Smooth muscle cell (in vitro differentiated cells): ENCODE data around the gene KDM6B. TPM values are rescaled to one million over a fixed set of nuclear protein-coding genes. Genes with fewer than 3 reads are reported as not detected.

Source experiments
- DNase-seq: peaks from one replicate; lab custom pipeline; 2025; ENCODE audit not compliant: unreplicated experiment; lab: John Stamatoyannopoulos, UW
- H2AFZ ChIP-seq: fragments of 200-600 bp; sonication (generic); 2 replicates; pipeline ENCODE4 v1.6.0; 2016; ENCODE audit warnings: antibody characterized with exemption, low read depth, mild to moderate bottlenecking
- H3F3A ChIP-seq: fragments of 200-600 bp; sonication (generic); 2 replicates; pipeline ENCODE4 v1.6.0; 2017; ENCODE audit warnings: antibody characterized with exemption, low read depth
- H3K27ac ChIP-seq: fragments of 200-600 bp; sonication (generic); 2 replicates; pipeline ENCODE4 v1.5.1; 2016; ENCODE audit warnings: low read depth, mild to moderate bottlenecking
- H3K27me3 ChIP-seq: fragments of 200-600 bp; sonication (generic); 2 replicates; pipeline ENCODE4 v1.6.1; 2016; ENCODE audit warnings: low read depth, mild to moderate bottlenecking
- H3K36me3 ChIP-seq: fragments of 200-600 bp; sonication (generic); 2 replicates; pipeline ENCODE4 v1.5.1; 2016; ENCODE audit warnings: low read depth
- H3K4me1 ChIP-seq: fragments of 200-600 bp; sonication (generic); 2 replicates; pipeline ENCODE4 v1.5.1; 2016; ENCODE audit warnings: low read depth
- H3K4me2 ChIP-seq: fragments of 200-600 bp; sonication (generic); 2 replicates; pipeline ENCODE4 v1.6.0; 2016; ENCODE audit warnings: mild to moderate bottlenecking
- H3K4me3 ChIP-seq: fragments of 200-600 bp; sonication (generic); 2 replicates; pipeline ENCODE4 v1.5.1; 2016; ENCODE audit warnings: mild to moderate bottlenecking
- H3K79me2 ChIP-seq: fragments of 200-600 bp; sonication (generic); 2 replicates; pipeline ENCODE4 v1.6.0; 2016; ENCODE audit warnings: low read depth, mild to moderate bottlenecking
- H3K9ac ChIP-seq: fragments of 200-600 bp; sonication (generic); 2 replicates; pipeline ENCODE4 v1.6.0; 2016; ENCODE audit warnings: low read depth
- H3K9me3 ChIP-seq: fragments of 200-600 bp; sonication (generic); replicated peaks from 2 replicates; pipeline ENCODE4 v1.5.1; 2016; ENCODE audit warnings: low read depth
- H4K20me1 ChIP-seq: fragments of 200-600 bp; sonication (generic); 2 replicates; pipeline ENCODE4 v1.6.0; 2016; ENCODE audit warnings: low read depth
- WGBS: methylation state at CpG from one replicate; pipeline ENCODE4 v1.1.7; 2016; ENCODE audit warnings: low lambda C conversion rate; 5-methylcytosine and 5-hydroxymethylcytosine counted together
- polyA plus RNA-seq: library from polyadenylated mRNA; unstranded; fragments of >200 nt; fragmentation: Nextera tagmentation; extraction: Ambion mirVana; gene quantifications from 2 replicates; pipeline ENCODE4 v1.2.1, GENCODE V29; 2016
- total RNA-seq: library from RNA; depleted of rRNA; stranded (reverse); fragments of >200 nt; gene quantifications from 2 replicates; pipeline ENCODE4 v1.2.3, GENCODE V29; 2014
- TF ChIP-seq, protein P1 (sequence below): fragments of 200-600 bp; sonication (generic); IDR thresholded peaks from 2 replicates; pipeline ENCODE4 v1.5.1; 2017; ENCODE audit warnings: borderline replicate concordance, mild to moderate bottlenecking, antibody characterized with exemption; ENCODE audit not compliant: insufficient read depth, poor library complexity, severe bottlenecking

The KDM6B gene
- total and polyA plus RNA-seq, 2 experiments from 2014 or later = 5.8 to 9.1 TPM

DNA sequence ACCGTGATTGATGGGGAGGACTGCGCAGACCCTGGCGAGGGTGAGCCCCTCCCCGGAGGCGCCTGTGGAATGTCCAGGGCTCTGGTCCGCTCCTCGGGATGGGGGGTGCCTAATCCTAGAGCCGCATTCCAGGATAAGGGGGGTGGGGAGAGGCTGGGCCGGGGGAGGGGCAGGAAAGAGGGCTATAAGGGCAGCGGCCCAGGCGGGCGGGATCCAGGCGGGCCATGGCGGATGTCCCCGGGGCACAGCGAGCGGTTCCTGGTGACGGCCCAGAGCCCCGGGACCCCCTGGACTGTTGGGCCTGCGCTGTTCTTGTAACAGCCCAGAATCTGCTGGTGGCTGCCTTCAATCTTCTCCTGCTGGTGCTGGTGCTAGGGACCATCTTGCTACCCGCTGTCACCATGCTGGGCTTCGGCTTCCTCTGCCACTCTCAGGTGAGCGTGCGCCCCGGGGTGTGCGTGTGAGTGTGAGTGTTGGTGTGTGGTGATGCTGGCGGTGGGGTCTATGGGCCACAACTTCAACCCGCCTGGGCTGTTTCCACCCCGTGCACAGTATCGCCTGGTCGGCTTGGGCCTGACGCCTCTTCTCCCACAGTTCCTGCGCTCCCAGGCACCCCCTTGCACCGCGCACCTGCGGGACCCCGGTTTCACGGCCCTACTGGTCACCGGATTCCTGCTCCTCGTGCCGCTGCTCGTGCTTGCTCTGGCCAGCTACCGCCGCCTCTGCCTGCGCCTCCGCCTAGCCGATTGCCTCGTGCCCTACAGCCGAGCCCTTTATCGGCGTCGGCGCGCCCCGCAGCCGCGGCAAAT, 21.0 kb downstream of the KDM6B start, which contains the start of gene TMEM88:
TMEM88 (plus strand) TSS at position 216 of the 809 bp plus-strand sequence; CDS start at position 225, 9 bp downstream.
- no peaks in the 10 kb centered on the region for H3K36me3 ChIP-seq
- H3K27me3 ChIP-seq = no peaks in the 10 kb centered on the region
- H3K9me3 ChIP-seq = no peaks in the 10 kb centered on the region
- H3K9ac ChIP-seq = no peak within 1 kb of the TSS
- H3K4me3 ChIP-seq = peak within 1 kb of the TSS; percentile 49
- H3K79me2 ChIP-seq = peaks cover 19% of the 10 kb centered on the region
- no peak within 1 kb of the TSS for H2AFZ ChIP-seq
- H3K4me1 ChIP-seq = peaks cover 32% of the 10 kb centered on the region
- H3F3A ChIP-seq = peaks cover 51% of the 10 kb centered on the region
- H3K27ac ChIP-seq = peak within 1 kb of the TSS; percentile 88
- no peak for DNase-seq
- WGBS = 17% methylated on average over 53 of the region's 57 CpGs
- TF ChIP-seq, protein P1, sequence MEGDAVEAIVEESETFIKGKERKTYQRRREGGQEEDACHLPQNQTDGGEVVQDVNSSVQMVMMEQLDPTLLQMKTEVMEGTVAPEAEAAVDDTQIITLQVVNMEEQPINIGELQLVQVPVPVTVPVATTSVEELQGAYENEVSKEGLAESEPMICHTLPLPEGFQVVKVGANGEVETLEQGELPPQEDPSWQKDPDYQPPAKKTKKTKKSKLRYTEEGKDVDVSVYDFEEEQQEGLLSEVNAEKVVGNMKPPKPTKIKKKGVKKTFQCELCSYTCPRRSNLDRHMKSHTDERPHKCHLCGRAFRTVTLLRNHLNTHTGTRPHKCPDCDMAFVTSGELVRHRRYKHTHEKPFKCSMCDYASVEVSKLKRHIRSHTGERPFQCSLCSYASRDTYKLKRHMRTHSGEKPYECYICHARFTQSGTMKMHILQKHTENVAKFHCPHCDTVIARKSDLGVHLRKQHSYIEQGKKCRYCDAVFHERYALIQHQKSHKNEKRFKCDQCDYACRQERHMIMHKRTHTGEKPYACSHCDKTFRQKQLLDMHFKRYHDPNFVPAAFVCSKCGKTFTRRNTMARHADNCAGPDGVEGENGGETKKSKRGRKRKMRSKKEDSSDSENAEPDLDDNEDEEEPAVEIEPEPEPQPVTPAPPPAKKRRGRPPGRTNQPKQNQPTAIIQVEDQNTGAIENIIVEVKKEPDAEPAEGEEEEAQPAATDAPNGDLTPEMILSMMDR = no peak
- H4K20me1 ChIP-seq = peaks cover 65% of the 10 kb centered on the region
- H3K4me2 ChIP-seq = peak within 1 kb of the TSS; percentile 84

DNA sequence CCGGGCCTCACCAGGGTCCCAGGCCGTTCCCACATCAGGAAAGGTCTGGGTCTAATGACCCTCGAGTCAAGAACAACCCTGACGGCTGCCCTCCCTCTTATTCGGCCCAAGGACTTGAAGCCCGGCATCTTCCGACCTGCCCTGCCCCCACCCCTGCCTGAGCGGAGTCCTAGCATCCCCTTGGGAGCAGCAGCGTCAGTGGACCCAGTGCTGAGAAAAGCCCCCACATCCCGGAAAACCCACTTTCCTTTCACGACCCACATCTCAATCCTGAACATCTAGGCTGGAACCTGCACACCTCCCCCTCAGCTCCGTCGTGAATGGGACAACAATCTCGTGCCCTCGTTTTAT, 21.6 kb downstream of the KDM6B start:
- H3K9ac ChIP-seq = no peak overlapping the region
- H4K20me1 ChIP-seq = peaks cover 59% of the 10 kb centered on the region
- H3K27me3 ChIP-seq = no peaks in the 10 kb centered on the region
- no peak overlapping the region for H2AFZ ChIP-seq
- no peaks in the 10 kb centered on the region for H3K9me3 ChIP-seq
- H3K4me1 ChIP-seq = peaks cover 32% of the 10 kb centered on the region
- TF ChIP-seq, protein P1 = no peak
- H3K27ac ChIP-seq = peak overlapping the region; percentile 88
- H3F3A ChIP-seq = peaks cover 48% of the 10 kb centered on the region
- H3K79me2 ChIP-seq = peaks cover 14% of the 10 kb centered on the region
- 18% methylated on average over 15 of the region's 15 CpGs for WGBS
- no peak for DNase-seq
- H3K4me3 ChIP-seq = peak overlapping the region; percentile 49
- peak overlapping the region; percentile 84 for H3K4me2 ChIP-seq
- no peaks in the 10 kb centered on the region for H3K36me3 ChIP-seq

DNA sequence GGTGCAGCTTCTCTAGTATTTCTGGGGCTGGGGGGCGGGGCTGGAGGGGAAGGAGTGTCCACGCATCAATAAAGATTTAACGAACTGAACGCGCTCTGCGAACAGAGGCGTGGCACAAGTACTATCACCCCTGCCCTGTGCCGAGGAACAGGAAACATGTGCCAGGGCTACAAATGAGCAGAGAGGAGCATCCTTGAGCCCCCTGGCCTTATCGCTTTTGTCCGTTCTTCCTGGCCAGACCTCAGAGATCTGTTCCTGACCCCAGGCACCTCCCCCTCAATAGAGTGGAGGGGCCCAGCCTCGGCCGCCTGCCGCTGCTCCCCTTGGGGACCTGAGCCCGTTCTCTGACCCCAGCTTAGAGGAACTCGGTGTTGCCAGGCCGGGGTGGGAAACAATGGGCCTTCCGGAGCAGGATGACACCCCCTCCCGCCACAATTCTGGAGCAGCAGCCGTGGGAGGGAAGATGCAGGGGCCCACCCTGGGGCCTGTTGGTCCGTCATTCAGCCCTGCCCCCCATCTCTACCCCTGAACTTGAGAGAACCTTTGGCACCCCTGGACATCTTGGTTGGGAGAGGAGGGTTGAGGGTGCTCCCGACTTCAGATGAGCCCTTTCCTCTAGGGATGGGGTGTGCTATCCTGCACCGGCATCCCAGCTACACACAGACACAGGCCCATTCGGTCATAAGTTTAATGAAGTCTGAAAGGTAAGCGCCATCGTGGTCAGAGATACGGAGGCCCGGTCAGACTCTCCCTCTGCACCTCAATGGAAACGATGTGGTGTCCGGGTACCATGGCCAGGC, 22.2 kb downstream of the KDM6B start:
- Histone ChIP-seq H3K36me3 (no peaks in the 10 kb centered on the region), H3K27ac (peak overlapping the region; percentile 88), H4K20me1 (peaks cover 53% of the 10 kb centered on the region), H3K9me3 (no peaks in the 10 kb centered on the region), H2AFZ (no peak overlapping the region), H3K4me2 (peak overlapping the region; percentile 84), H3K79me2 (peaks cover 10% of the 10 kb centered on the region), H3F3A (peaks cover 42% of the 10 kb centered on the region), H3K27me3 (no peaks in the 10 kb centered on the region), H3K4me3 (peak overlapping the region; percentile 49), H3K4me1 (peaks cover 32% of the 10 kb centered on the region), H3K9ac (peak overlapping the region; percentile 32)
- TF ChIP-seq, protein P1 = no peak
- no peak for DNase-seq
- 11% methylated on average over 29 of the region's 29 CpGs for WGBS
